M059J (cell line): ENCODE measurements around the gene PLEKHM3. TPM values are rescaled to one million over a fixed set of nuclear protein-coding genes. Genes with fewer than 3 reads are reported as not detected.
"Not testable (repeated sequence)": the region's sequence is repeated elsewhere in the genome, so short reads cannot be mapped to it uniquely, and the experiment has no call there.

Experiments
- DNase-seq: peaks from one replicate; pipeline ENCODE4 v3.0.0-alpha.2; 2012; ENCODE audit warnings: low read depth
- total RNA-seq: library from RNA; depleted of rRNA; stranded (reverse); fragments of >200 nt; shearing (Covaris generic); gene quantifications from 2 replicates; pipeline ENCODE4 v1.2.3, GENCODE V29; 2014

PLEKHM3 gene
- total RNA-seq, 1 experiment from 2014 or later, result 5.3 TPM

DNA sequence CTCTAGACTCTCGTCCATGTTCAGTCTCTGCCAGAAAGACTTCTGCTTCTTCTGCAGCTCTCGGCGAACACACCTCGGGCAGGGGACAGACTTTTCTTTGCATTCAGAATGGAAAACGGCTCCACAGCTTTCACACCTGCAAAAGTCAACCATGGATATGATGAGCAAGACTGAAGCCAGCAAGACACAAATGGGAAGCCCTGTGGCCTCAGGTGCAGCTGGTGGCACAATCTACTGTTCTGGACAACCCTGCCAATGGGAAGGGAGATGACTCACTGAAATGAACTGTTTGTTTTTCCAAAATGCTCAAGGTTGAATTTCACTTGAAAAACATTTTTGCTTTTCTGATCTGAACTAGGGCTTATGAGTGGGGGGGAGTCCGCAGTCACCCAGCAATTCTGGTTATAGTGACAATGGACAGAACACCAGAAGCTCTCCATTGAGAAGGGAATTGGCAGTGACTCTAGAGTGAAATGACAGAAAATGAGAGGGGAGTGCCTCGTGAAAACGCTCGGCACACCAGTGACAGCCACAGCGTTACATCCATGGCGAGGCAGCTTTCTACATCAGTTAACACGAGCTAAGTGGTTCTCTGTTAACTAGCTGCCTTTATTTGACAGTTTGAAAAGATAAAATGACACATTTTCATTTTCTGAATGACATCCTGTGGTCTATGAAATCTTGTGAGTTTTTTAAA, 196.8 kb downstream of the PLEKHM3 start:
- peak; percentile 50 for DNase-seq

DNA sequence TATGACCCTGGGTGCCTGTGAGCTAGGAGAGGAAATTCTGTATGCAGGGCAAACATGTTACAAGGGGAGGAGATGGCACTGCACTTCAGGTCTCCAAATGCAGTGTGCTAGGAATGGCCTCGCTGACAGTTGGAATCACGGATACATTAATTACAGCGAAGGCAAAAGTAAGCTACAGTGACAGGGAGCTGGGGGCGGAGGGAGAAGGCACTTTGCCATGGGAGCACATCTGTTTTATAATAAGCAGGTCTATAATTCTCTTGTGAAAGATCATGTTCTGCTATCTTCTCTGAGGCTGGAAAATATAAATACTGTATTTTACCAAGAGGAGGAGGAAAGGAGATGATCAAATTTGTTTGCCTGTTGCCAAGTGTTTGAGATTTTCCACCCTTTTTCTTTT, 199.3 kb downstream of the PLEKHM3 start:
- DNase-seq, result no peak

DNA sequence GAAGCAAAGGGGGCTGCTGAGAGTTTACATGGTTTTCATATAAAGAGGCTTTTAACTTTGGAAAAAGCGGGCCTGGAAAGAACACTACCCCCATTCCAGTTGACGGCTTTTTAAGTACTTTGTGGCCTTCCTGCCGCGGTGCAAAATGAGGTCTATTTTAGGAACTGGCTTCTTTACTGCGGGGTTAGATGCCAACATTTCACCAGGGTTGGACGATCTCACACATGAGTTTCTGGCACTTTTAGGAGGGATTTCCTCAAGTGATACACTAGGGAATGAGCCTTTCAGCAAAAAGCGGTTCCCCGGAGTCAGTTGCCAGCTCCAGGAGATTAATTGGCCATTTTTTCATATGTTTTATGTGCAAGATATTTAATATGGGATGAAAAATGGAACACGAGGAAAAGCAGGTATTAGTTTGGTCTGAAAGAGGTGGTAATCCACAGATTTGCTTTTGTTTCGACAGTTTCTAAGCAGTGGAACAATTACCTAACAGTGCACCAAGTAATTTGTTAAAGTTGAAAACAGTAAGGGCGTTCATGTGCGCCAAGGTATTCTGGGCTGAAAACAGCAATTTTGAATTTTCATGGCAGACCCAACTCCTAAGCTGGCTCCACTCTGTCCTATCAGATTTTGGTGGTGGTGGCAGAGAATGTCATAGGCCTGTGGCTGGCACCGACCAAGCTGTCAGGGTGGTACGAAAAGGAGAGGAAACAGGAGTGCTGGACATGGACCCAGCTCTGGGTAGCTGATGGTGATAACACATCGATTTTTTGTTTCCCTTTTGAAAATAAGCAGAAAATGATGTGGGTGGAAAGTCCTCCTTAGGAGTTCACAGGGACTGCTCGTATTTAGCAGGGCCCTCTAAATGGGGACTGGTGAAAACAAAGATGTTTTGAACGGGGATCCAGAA, 200.0 kb downstream of the PLEKHM3 start:
- no peak for DNase-seq

DNA sequence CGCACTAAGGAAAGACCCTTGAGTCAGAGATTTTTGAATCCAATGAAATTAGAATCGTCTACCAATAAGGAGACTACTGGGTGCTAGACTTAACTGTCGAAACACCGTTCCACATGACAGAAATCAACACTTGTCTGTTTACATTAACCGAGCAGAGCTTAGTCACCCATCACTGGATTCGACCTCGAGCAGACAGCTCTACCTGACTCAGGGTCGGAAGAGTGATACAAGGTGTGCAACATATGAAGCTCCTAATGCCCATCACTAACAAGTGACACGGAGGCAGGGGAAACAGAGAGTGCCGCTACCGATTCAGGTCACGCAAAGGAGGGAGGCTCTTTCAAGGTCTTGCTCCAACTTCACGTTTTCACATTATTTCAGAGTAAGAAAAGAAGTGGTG, 201.5 kb downstream of the PLEKHM3 start:
- DNase-seq, result no peak

- DNase-seq, result no peak
Measured at GRCh38 chr2:207819839-207820784, 205.2 kb downstream of the PLEKHM3 start.

GRCh38 chr2:207819021-207819797, 206.1 kb downstream of the PLEKHM3 start:
- no peak for DNase-seq

GRCh38 chr2:207816546-207816945, 208.8 kb downstream of the PLEKHM3 start:
- no peak for DNase-seq

- DNase-seq, result no peak
Measured at GRCh38 chr2:207815254-207815653, 210.1 kb downstream of the PLEKHM3 start.

DNA sequence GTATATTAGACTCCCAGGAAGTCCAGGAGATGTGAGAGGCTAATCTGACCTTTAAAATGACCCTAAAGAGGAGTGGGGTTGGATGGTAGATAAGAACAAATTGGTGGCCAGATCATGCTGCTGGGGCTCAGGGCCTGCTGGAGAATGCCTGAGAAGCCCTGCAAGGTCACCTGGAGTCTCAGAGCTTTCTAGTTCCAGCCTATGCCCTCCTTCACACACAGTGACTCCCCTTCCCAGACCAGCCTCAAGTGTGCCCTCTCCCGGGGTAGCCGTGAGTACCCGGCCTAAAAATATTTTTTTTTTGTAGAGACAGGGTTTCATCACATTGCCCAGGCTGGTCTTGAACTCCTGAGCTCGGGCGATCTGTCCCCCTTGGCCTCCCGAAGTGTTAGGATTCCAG, 211.4 kb downstream of the PLEKHM3 start:
- no peak for DNase-seq

DNA sequence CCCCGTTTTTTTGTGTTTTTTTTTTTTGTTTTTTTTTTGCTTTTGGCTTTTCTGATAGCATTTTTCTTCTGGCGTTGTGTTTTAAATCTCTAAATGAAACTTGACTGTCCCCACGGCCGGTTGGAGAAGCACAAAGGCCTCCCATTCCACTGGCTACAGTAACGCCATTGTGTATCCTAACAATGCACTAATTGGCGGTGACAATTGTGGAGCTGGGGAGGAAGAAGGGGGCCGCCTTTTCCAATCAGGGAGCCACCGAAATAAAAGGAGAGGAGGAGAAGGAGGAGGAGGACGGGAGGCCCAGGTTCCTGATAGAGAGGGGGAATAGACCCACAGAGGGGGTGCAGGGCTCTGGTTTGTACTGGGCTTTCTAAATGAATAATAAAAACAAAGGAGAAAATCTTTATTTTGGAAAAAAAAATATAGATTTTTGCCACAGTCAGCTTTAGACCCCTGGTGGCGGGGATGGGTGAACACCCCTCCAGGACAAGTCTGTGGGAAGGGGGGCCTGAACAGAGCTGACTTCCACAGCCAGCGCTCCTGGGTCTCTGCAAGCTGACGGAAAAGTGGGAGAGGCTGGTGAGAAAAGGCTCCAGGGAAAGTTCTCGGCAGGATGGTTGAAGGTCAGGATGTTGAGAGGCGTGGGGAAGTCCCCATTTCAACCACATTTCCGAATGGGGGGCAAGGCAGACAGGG, 212.0 kb downstream of the PLEKHM3 start:
- DNase-seq, result no peak

GRCh38 chr2:207812726-207813080, 212.6 kb downstream of the PLEKHM3 start:
- DNase-seq, result no peak

DNA sequence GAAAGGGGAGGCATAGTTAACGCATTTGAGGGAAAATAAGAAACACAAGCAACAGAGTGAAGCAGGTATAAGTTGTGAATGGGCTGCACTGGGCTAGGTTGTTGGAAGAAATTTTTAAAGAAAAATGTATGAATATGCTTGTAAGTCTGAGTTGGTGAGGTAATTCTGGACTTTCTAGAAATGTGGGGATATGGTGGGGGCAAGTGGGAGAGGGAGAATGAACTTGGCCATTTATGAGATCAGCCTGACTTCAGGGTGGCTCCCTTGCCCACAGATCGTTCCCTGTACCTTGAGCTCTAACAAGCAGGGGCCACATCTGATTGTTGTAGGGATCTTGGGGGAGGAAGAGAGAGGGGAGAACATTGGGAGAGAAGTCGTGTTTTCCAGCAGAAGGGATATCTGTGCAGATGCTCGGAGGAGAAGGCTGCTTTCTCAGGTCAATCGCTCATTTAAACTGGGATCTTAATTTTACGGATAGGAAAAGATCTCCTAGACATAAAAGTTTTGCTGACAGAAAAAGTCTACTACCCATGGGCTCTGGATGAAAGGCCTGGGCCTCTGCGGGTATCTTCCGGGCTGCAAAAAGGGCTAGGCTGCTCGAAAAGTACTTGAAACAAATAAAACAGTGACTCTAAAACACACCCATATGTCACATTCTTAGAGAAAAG, 213.1 kb downstream of the PLEKHM3 start:
- DNase-seq, result no peak

- DNase-seq, result not testable (repeated sequence)
Measured at GRCh38 chr2:207811658-207812057, 213.7 kb downstream of the PLEKHM3 start.

DNA sequence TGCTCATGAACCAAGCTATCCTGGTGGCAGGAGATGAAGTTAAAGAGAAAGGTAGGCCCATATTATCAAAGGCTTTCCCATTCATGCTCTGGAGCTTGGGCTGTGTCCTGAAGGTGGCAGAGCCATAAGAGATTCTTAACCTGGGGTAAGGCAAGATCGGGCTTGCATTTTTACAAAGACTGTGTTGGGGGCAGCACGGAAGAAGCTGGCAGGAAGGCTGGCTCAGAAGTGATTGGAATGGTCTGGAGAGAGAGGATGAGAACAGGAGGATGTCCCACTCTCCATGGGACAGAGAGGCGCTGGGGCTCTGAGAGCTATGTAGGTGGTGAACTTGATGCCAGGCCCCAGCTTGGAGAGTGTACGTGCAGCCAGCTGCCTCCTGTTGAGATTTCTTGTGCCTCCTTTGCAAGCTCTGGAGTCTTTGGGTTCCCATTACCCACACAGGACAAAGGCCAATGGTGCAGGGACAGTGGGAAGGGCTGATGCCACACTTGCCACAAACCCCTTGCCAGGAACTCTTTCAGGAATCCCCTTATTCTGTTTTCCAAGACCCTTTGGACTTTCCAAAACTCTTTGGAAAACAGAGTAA, 215.0 kb downstream of the PLEKHM3 start:
- DNase-seq, result no peak

GRCh38 chr2:207808119-207808518, 217.2 kb downstream of the PLEKHM3 start:
- DNase-seq, result no peak

GRCh38 chr2:207807516-207807915, 217.8 kb downstream of the PLEKHM3 start:
- DNase-seq, result peak; percentile 32

DNA sequence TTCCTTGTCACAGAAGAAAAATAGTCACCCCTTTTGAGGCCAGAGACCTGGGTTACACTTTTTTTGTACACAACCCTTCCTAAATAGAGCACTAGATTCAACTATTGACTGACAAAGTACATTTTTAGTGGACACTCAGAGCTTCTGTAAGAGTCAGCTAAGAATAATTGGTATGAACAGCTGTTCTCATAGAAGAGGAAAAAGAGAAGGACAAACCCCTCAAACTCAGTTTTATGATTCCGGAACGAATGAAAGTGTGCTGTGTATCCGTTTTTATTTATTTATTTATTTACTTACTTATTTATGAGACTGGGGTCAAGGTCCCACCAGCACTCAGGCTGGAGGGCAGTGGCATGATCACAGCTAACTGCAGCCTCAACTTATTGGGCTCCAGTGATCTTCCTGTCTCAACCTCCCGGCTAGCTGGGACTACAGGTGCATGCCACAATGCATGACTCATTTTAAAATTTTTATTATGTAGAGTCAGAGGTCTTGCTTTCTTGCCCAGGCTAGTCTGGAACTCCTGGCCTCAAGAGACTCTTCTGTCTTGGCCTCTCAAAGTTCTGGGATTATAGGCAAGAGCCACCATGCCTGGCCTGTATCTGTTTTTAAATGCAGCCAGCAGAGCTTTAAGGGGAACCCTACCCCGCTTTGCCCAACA, 219.6 kb downstream of the PLEKHM3 start:
- DNase-seq, result peak; percentile 70

DNA sequence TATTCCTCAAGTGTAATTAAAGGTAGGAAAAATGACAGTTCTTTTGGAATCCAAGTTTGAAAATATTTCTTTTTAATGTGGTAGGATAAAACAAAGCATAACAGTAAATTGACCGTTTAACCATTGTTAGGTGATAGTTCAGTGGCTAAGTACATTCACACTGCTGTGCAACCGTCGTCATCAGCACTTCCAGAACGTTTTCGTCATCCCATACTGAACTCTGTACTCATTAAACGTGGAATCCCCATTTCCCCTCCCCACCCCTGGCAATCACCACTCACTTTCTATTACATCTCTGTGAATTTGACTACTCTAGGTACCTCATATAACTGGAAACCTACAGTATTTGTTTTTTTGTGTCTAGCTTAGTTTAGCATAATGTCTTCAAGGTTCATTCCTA, 222.7 kb downstream of the PLEKHM3 start:
- no peak for DNase-seq

DNA sequence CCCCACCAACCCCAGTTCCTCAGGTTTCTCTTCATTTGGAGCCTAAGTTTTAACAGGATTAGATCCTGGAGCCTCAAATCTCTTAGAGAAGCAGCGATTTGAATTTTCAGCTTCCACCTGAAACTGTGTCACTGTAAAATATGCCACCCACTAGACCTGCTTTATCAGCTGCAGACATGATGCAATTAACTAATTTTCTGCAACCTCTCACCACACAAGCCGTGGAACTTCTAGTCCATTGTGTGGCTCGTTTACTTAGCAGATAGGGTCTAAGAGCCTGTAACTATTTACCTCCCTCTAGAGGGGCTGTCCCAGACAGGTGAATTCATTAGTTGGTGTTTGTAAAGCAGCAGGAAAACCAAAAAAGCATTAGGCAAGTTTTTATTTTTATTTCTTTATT, 224.1 kb downstream of the PLEKHM3 start:
- no peak for DNase-seq
